Measurements from ENCODE around the gene FAM47A.

Gene FAM47A

GRCh38 chrX:34126011-34126410 is 6.1 kb downstream of the FAM47A start:
- FAIRE-seq, result no peak
- TF ChIP-seq CTCF (IDR thresholded peaks at IDR 0.05; ENCODE audit: insufficient read depth, missing control alignments), result no peak

GRCh38 chrX:34119122-34119521 is 13.0 kb downstream of the FAM47A start:
- DNase-seq (ENCODE audit: insufficient read length, low spot score) (no peak), FAIRE-seq (no peak)
- TF ChIP-seq CTCF (IDR thresholded peaks at IDR 0.05; ENCODE audit: insufficient read depth, missing control alignments), result no peak

More at GRCh38 chrX:34126011-34126410, 6.1 kb downstream of the FAM47A start:
- DNase-seq (ENCODE audit: insufficient read length, low spot score), result no peak

- no peak for TF ChIP-seq CTCF (IDR thresholded peaks at IDR 0.05; ENCODE audit: insufficient read depth, missing control alignments)
- DNase-seq (ENCODE audit: insufficient read length, low spot score) (no peak), FAIRE-seq (no peak)
Measured at GRCh38 chrX:34112459-34112858, 19.7 kb downstream of the FAM47A start.

Measured in D721Med (cell line).